GM12865 (cell line): ENCODE results near the gene ASGR1.
A peak's percentile ranks its signal among the peaks of the same experiment; 100 is the strongest.

Source experiments
- DNase-seq: peaks from one replicate; pipeline ENCODE4 v3.0.0; 2010; ENCODE audit warnings: low read depth
- H3K4me3 ChIP-seq: 2 replicates; pipeline ENCODE4 v1.5.1; 2011; ENCODE audit warnings: mild to moderate bottlenecking, low read depth, low read length, control low read depth
- TF ChIP-seq, protein P1 (sequence below): IDR thresholded peaks from 2 replicates; pipeline ENCODE4 v1.5.1; 2011; ENCODE audit warnings: low read length, control low read depth, low read depth, inconsistent platforms; ENCODE audit not compliant: insufficient read depth; ENCODE audit errors: missing control alignments

ASGR1 gene

GRCh38 chr17:7207120-7208001 is 28.2 kb upstream of the ASGR1 start:
- DNase-seq: no peak
- no peak overlapping the region for H3K4me3 ChIP-seq
- TF ChIP-seq, protein P1, sequence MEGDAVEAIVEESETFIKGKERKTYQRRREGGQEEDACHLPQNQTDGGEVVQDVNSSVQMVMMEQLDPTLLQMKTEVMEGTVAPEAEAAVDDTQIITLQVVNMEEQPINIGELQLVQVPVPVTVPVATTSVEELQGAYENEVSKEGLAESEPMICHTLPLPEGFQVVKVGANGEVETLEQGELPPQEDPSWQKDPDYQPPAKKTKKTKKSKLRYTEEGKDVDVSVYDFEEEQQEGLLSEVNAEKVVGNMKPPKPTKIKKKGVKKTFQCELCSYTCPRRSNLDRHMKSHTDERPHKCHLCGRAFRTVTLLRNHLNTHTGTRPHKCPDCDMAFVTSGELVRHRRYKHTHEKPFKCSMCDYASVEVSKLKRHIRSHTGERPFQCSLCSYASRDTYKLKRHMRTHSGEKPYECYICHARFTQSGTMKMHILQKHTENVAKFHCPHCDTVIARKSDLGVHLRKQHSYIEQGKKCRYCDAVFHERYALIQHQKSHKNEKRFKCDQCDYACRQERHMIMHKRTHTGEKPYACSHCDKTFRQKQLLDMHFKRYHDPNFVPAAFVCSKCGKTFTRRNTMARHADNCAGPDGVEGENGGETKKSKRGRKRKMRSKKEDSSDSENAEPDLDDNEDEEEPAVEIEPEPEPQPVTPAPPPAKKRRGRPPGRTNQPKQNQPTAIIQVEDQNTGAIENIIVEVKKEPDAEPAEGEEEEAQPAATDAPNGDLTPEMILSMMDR: no peak

DNA sequence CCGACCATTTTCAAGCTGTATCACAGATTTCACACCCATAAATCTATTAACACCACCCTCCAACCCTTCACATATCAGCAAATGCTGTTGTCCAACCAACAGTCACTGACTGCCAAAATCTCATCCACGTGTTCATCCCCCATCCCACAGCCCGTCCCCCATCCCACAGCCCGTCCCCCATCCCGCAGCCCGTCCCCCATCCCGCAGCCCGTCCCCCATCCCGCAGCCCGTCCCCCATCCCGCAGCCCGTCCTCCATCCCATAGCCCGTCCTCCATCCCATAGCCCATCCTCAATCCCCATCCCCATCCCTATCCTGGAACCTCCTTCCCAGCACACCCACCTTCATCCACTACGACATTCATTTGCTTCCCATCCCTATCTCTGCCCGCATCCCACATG is 26.4 kb upstream of the ASGR1 start:
- TF ChIP-seq, protein P1: no peak
- no peak for DNase-seq
- H3K4me3 ChIP-seq: peak overlapping the region; percentile 41

GRCh38 chr17:7204828-7205461 is 25.8 kb upstream of the ASGR1 start:
- TF ChIP-seq, protein P1: no peak
- H3K4me3 ChIP-seq: peak overlapping the region; percentile 41
- peak; percentile 92 for DNase-seq

DNA sequence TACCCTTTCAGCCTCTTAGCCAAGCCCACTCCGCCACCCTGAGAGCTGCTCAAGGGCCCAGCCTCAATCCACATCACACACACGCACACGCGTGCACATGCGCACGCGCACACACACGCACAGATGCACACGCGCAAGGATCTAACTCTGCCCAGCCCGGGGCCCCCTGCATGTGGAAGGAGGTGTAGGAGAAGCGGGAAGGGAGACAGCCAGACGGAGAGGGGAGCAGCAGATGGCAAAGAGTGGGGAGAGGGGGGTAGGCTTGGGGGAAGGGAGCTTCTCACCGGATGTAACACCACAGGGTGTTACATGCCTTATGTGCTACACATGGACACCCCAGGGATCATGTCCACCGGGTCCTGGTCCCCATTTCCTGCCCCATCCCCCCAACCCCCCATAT is 25.2 kb upstream of the ASGR1 start:
- no peak for DNase-seq
- peak overlapping the region; percentile 41 for H3K4me3 ChIP-seq
- TF ChIP-seq, protein P1: no peak

DNA sequence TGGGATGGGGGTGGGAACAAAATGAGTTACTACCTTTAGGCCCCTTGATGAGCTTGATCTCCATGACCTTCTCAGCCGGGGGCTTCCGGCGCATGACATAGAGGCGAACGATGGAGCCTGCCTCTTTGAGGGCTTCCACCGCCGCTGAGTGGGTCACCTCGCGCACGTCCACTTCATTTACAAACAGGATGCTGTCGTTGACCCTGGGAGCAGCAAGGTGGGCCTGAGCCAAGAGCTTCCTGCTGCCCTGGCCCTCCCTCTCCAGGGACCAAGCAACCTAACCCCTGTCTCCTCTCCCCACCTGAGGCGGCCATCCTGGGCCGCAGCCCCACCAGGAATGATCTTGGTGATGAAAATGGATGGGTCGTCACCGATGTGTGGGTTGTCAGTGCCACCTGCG is 24.2 kb upstream of the ASGR1 start:
- TF ChIP-seq, protein P1: no peak
- no peak for DNase-seq
- H3K4me3 ChIP-seq: no peak overlapping the region

GRCh38 chr17:7196651-7197401 is 17.7 kb upstream of the ASGR1 start:
- H3K4me3 ChIP-seq: no peak overlapping the region
- DNase-seq: no peak
- TF ChIP-seq, protein P1: no peak
